HepG2 (cell line): ENCODE measurements around the gene MRPL10. TPM values are rescaled to one million over a fixed set of nuclear protein-coding genes. Genes with fewer than 3 reads are reported as not detected.

Source experiments
- AKAP8 ChIP-seq: sonication (generic); formaldehyde crosslinking; IDR thresholded peaks from 2 replicates; pipeline ENCODE4 v1.5.1; 2020; ENCODE audit warnings: mild to moderate bottlenecking, missing genetic modification reagents
- EHMT2 ChIP-seq: fragments of 200-600 bp; sonication (generic); IDR thresholded peaks from 2 replicates; pipeline ENCODE4 v1.7.0; 2017; ENCODE audit warnings: antibody characterized with exemption, low read depth, low read length, borderline replicate concordance
- FOXK2 ChIP-seq: fragments of 450-650 bp; IDR thresholded peaks from 2 replicates; pipeline ENCODE4 v1.6.1; 2016
- JUNB ChIP-seq: sonication (generic); formaldehyde crosslinking; IDR thresholded peaks from 2 replicates; pipeline ENCODE4 v1.8.0; 2022; ENCODE audit warnings: missing genetic modification reagents, mild to moderate bottlenecking, borderline replicate concordance
- KDM6A ChIP-seq: IDR thresholded peaks from 2 replicates; pipeline ENCODE4 v1.6.1; 2016; ENCODE audit warnings: low read depth
- MAZ ChIP-seq, 2 experiments: sonication (generic) in 1 of 2; formaldehyde crosslinking in 1 of 2; IDR thresholded peaks; 2 replicates each; pipeline versions ENCODE4 v1.5.0 to v1.6.1; 2012 to 2020; ENCODE audit warnings: low read depth in 2 of 2, mild to moderate bottlenecking in 2 of 2, borderline replicate concordance in 1 of 2, improper control_type of control experiment in 1 of 2, low read length in 1 of 2, missing genetic modification reagents in 1 of 2, moderate library complexity in 1 of 2
- MIER2 ChIP-seq: IDR thresholded peaks from 2 replicates; pipeline ENCODE4 v1.6.1; 2016; ENCODE audit warnings: missing biosample characterization, missing genetic modification reagents
- SUZ12 ChIP-seq: fragments of 150-350 bp; IDR thresholded peaks from 2 replicates; pipeline ENCODE4 v1.6.1; 2014; ENCODE audit warnings: low read depth, low read length
- ZNF34 ChIP-seq: sonication (generic); formaldehyde crosslinking; IDR thresholded peaks from 2 replicates; pipeline ENCODE4 v1.4.0; 2020; ENCODE audit warnings: mild to moderate bottlenecking, missing genetic modification reagents, borderline replicate concordance
- ZNF747 ChIP-seq: sonication (generic); formaldehyde crosslinking; IDR thresholded peaks from 2 replicates; pipeline ENCODE4 v1.8.1; 2023; ENCODE audit warnings: missing genetic modification reagents, mild to moderate bottlenecking, borderline replicate concordance
- polyA plus RNA-seq, 8 experiments: library from polyadenylated mRNA; depleted of rRNA in 3 of 8; stranded (reverse) in 7 of 8; unstranded in 1 of 8; fragments of >200 nt; fragmentation: Illumina TruSeq in 4 of 8; extraction: Trizol in 4 of 8; gene quantifications; 2 replicates each; pipeline versions ENCODE4 v1.2.1 to v1.2.3, GENCODE V29; 2011 to 2016; ENCODE audit warnings: low read depth in 4 of 8, missing spikeins in 1 of 8, mixed read lengths in 1 of 8; ENCODE audit not compliant: insufficient read depth in 1 of 8
- total RNA-seq, 5 experiments: library from RNA; depleted of rRNA; stranded (reverse); fragments of >200 nt; fragmentation: Illumina TruSeq; extraction: Trizol; gene quantifications; 2 replicates each; pipeline ENCODE4 v1.2.3, GENCODE V29; 2016; ENCODE audit warnings: low read depth in 1 of 5
- TF ChIP-seq, protein P1 (sequence below): sonication (generic); formaldehyde crosslinking; IDR thresholded peaks from 2 replicates; pipeline ENCODE4 v1.4.0; 2020; ENCODE audit warnings: missing genetic modification reagents, mild to moderate bottlenecking, borderline replicate concordance
- TF ChIP-seq, protein P2 (sequence below): sonication (generic); formaldehyde crosslinking; IDR thresholded peaks from 2 replicates; pipeline ENCODE4 v1.4.0; 2020; ENCODE audit warnings: missing genetic modification reagents
- TF ChIP-seq, protein P3 (sequence below), 2 experiments: sonication (generic) in 1 of 2; formaldehyde crosslinking in 1 of 2; IDR thresholded peaks; 2 replicates each; pipeline versions ENCODE4 v1.6.1 to v1.9.0; 2014 to 2022; ENCODE audit warnings: antibody characterized with exemption in 1 of 2, borderline replicate concordance in 1 of 2, inconsistent platforms in 1 of 2, low read depth in 1 of 2, missing genetic modification reagents in 1 of 2
- TF ChIP-seq, protein P4 (sequence below): sonication (generic); formaldehyde crosslinking; conservative IDR thresholded peaks from 2 replicates; pipeline ENCODE4 v1.4.0; 2020; ENCODE audit warnings: missing genetic modification reagents

The MRPL10 gene
- total and polyA plus RNA-seq, 2 of the 13 experiments (the other 11 are each of a cell fraction or from before 2014, with no cell fraction given) = 56.7 to 149 TPM

DNA sequence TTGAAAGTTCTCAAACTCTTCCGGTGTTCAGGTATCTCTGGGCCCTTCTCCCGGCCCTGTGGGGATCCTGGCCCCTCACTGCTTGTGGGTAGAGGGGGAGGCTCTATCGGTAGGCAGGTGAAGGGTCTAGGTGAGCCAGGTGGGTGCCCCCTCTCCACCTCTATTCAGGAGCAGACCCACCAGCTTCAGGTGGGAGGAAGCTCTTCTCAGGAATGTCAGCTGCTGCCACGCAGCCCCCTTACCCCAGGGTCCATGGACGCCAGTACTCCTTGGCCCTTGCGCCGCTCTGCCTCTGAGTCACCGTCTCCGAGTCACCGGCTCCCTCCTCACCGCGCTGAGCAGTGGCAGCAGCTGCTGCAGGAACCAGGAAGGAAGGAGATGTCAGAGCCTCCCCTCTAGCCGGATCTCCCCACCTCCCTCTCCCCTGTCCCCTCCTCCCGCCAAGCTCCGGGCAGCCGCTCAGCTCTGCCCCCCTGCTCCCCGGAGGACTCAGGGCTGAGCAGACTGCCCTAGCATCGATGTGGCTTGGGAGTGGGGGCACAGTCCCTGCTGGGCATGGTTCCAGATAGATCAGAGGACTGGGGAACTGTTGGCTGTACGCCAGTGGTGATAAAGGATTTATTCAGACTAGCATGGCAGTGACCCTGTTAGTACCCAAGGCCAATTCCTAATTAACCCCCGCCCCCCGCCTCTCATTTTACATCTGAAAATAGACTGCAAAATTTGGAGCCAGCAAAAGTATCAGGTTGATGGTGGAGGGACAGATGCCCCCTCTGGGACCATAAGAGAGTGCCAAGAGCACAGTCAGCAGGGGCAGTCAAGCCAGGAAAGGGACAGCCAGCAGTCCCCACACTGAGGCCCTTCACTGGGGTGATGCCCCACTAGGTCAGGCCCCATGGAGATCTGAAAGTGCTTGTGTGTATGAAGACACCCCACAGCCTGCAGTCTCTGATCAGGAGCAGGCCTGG is 9.6 kb downstream of the MRPL10 start, which contains the start of gene OSBPL7 (continued):
- TF ChIP-seq SUZ12 = no peak
- TF ChIP-seq EHMT2 = no peak
- TF ChIP-seq, protein P1, sequence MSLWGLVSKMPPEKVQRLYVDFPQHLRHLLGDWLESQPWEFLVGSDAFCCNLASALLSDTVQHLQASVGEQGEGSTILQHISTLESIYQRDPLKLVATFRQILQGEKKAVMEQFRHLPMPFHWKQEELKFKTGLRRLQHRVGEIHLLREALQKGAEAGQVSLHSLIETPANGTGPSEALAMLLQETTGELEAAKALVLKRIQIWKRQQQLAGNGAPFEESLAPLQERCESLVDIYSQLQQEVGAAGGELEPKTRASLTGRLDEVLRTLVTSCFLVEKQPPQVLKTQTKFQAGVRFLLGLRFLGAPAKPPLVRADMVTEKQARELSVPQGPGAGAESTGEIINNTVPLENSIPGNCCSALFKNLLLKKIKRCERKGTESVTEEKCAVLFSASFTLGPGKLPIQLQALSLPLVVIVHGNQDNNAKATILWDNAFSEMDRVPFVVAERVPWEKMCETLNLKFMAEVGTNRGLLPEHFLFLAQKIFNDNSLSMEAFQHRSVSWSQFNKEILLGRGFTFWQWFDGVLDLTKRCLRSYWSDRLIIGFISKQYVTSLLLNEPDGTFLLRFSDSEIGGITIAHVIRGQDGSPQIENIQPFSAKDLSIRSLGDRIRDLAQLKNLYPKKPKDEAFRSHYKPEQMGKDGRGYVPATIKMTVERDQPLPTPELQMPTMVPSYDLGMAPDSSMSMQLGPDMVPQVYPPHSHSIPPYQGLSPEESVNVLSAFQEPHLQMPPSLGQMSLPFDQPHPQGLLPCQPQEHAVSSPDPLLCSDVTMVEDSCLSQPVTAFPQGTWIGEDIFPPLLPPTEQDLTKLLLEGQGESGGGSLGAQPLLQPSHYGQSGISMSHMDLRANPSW (CRISPR knock-in tag) = no peak
- TF ChIP-seq JUNB = no peak
- TF ChIP-seq, protein P2, sequence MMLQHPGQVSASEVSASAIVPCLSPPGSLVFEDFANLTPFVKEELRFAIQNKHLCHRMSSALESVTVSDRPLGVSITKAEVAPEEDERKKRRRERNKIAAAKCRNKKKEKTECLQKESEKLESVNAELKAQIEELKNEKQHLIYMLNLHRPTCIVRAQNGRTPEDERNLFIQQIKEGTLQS (CRISPR knock-in tag) = no peak
- TF ChIP-seq, protein P3, sequence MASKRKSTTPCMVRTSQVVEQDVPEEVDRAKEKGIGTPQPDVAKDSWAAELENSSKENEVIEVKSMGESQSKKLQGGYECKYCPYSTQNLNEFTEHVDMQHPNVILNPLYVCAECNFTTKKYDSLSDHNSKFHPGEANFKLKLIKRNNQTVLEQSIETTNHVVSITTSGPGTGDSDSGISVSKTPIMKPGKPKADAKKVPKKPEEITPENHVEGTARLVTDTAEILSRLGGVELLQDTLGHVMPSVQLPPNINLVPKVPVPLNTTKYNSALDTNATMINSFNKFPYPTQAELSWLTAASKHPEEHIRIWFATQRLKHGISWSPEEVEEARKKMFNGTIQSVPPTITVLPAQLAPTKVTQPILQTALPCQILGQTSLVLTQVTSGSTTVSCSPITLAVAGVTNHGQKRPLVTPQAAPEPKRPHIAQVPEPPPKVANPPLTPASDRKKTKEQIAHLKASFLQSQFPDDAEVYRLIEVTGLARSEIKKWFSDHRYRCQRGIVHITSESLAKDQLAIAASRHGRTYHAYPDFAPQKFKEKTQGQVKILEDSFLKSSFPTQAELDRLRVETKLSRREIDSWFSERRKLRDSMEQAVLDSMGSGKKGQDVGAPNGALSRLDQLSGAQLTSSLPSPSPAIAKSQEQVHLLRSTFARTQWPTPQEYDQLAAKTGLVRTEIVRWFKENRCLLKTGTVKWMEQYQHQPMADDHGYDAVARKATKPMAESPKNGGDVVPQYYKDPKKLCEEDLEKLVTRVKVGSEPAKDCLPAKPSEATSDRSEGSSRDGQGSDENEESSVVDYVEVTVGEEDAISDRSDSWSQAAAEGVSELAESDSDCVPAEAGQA (IDR thresholded peaks at IDR 0.05; ENCODE audit: low read depth) = no peak
- TF ChIP-seq, protein P3 (CRISPR knock-in tag; IDR thresholded peaks at IDR 0.05; ENCODE audit: borderline replicate concordance) = no peak
- no peak for TF ChIP-seq KDM6A (CRISPR knock-in tag)
- TF ChIP-seq ZNF34 (CRISPR knock-in tag) = no peak
- TF ChIP-seq ZNF747 (CRISPR knock-in tag) = peak; percentile 60; the same call in 1 of the 2 replicates
- peak; percentile 68 for TF ChIP-seq MIER2 (CRISPR knock-in tag)
- TF ChIP-seq FOXK2 = no peak
- TF ChIP-seq, protein P4, sequence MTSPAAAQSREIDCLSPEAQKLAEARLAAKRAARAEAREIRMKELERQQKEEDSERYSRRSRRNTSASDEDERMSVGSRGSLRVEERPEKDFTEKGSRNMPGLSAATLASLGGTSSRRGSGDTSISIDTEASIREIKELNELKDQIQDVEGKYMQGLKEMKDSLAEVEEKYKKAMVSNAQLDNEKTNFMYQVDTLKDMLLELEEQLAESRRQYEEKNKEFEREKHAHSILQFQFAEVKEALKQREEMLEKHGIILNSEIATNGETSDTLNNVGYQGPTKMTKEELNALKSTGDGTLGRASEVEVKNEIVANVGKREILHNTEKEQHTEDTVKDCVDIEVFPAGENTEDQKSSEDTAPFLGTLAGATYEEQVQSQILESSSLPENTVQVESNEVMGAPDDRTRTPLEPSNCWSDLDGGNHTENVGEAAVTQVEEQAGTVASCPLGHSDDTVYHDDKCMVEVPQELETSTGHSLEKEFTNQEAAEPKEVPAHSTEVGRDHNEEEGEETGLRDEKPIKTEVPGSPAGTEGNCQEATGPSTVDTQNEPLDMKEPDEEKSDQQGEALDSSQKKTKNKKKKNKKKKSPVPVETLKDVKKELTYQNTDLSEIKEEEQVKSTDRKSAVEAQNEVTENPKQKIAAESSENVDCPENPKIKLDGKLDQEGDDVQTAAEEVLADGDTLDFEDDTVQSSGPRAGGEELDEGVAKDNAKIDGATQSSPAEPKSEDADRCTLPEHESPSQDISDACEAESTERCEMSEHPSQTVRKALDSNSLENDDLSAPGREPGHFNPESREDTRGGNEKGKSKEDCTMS (CRISPR knock-in tag) = no peak
- TF ChIP-seq MAZ (IDR thresholded peaks at IDR 0.05; ENCODE audit: borderline replicate concordance, low read depth, low read length) = peak; percentile 82; the same call in 1 of the 2 replicates
- TF ChIP-seq MAZ (CRISPR knock-in tag; IDR thresholded peaks at IDR 0.05; ENCODE audit: low read depth) = peak; percentile 86
- TF ChIP-seq AKAP8 (CRISPR knock-in tag) = peak; percentile 59; the same call in 1 of the 2 replicates
